ENCODE data around the gene INPP5A.

INPP5A gene

GRCh38 chr10:132774902-132775863 lies 237.6 kb downstream of the INPP5A start:
- no peak for FAIRE-seq
- TF ChIP-seq POLR2A (IDR thresholded peaks at IDR 0.05; ENCODE audit: low read depth, low read length): no peak
- DNase-seq (ENCODE audit: insufficient read length, low spot score): no peak

- FAIRE-seq (no peak), DNase-seq (ENCODE audit: insufficient read length, low spot score) (no peak)
- TF ChIP-seq POLR2A (IDR thresholded peaks at IDR 0.05; ENCODE audit: low read depth, low read length): no peak
Observed at GRCh38 chr10:132776186-132776585, 238.6 kb downstream of the INPP5A start.

GRCh38 chr10:132776821-132777220 lies 239.2 kb downstream of the INPP5A start:
- FAIRE-seq: no peak

GRCh38 chr10:132777441-132777840 lies 239.9 kb downstream of the INPP5A start:
- TF ChIP-seq POLR2A (IDR thresholded peaks at IDR 0.05; ENCODE audit: low read depth, low read length): no peak
- FAIRE-seq (no peak), DNase-seq (ENCODE audit: insufficient read length, low spot score) (no peak)

More at GRCh38 chr10:132776821-132777220, 239.2 kb downstream of the INPP5A start:
- TF ChIP-seq POLR2A (IDR thresholded peaks at IDR 0.05; ENCODE audit: low read depth, low read length): no peak
- DNase-seq (ENCODE audit: insufficient read length, low spot score): no peak

GRCh38 chr10:132779549-132780294 lies 242.1 kb downstream of the INPP5A start:
- no peak for TF ChIP-seq POLR2A (IDR thresholded peaks at IDR 0.05; ENCODE audit: low read depth, low read length)
- DNase-seq (ENCODE audit: insufficient read length, low spot score) (no peak), FAIRE-seq (no peak)

- no peak for TF ChIP-seq POLR2A (IDR thresholded peaks at IDR 0.05; ENCODE audit: low read depth, low read length)
- FAIRE-seq (no peak), DNase-seq (ENCODE audit: insufficient read length, low spot score) (no peak)
Observed at GRCh38 chr10:132780356-132780755, 242.8 kb downstream of the INPP5A start.

- DNase-seq (ENCODE audit: insufficient read length, low spot score): no peak
- no peak for TF ChIP-seq POLR2A (IDR thresholded peaks at IDR 0.05; ENCODE audit: low read depth, low read length)
- FAIRE-seq: no peak
Observed at GRCh38 chr10:132781556-132781955, 244.0 kb downstream of the INPP5A start.

GRCh38 chr10:132783165-132783939 lies 245.8 kb downstream of the INPP5A start:
- no peak for TF ChIP-seq POLR2A (IDR thresholded peaks at IDR 0.05; ENCODE audit: low read depth, low read length)
- FAIRE-seq (no peak), DNase-seq (ENCODE audit: insufficient read length, low spot score) (no peak)

- no peak for TF ChIP-seq POLR2A (IDR thresholded peaks at IDR 0.05; ENCODE audit: low read depth, low read length)
- no peak for FAIRE-seq
- no peak for DNase-seq (ENCODE audit: insufficient read length, low spot score)
Observed at GRCh38 chr10:132783940-132784865, 246.6 kb downstream of the INPP5A start.

- no peak for FAIRE-seq
- no peak for TF ChIP-seq POLR2A (IDR thresholded peaks at IDR 0.05; ENCODE audit: low read depth, low read length)
- no peak for DNase-seq (ENCODE audit: insufficient read length, low spot score)
Observed at GRCh38 chr10:132784866-132785722, 247.5 kb downstream of the INPP5A start.

GRCh38 chr10:132785723-132786475 lies 248.3 kb downstream of the INPP5A start, which contains the start of gene NKX6-2:
Gene NKX6-2, minus strand, starts transcription at chr10:132786147. Its CDS starts 199 bp downstream, at chr10:132785948.
- no peak for DNase-seq (ENCODE audit: insufficient read length, low spot score)
- TF ChIP-seq POLR2A (IDR thresholded peaks at IDR 0.05; ENCODE audit: low read depth, low read length): no peak
- no peak for FAIRE-seq

All from H54 (cell line).